ENCODE measurements around the gene NAALADL2. TPM values are rescaled to one million over a fixed set of nuclear protein-coding genes. Genes with fewer than 3 reads are reported as not detected.
"Not testable (repeated sequence)": the region's sequence is repeated elsewhere in the genome, so short reads cannot be mapped to it uniquely, and the experiment has no call there.

Gene NAALADL2
- polyA plus RNA-seq, 1 donor = 6.5 TPM

DNA sequence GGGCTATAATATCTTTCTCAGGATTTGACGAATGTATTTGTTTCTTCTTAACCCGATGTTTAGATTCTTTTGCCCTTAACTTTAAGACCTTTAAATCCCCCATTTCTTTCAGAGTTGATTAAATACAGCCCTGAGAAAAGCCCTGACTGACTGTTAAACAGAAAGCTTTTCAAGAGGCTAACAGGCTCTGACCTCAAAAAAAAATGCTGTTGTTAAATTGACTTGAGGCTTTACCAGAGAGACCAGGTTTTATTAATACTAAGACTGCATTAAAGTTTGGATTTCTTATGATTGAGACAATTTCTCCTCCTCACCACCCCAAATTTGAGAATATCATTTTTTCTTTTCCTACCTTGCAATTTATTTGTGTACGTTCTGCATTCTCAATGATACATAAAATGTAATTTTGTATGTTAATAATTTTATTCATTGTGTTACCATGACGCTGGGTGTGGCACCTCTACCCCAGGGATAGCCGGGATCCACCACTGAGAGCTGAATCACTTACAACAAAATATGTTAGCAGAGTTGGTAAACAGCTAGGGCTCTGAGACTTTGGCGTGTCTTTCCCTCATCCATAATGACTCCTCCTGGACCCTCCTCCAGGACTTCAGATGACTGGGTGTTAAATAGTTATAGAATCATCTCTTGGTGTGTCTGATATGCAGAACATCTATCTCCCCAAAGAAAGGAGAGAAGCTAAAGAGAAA lies 753.5 kb downstream of the NAALADL2 start:
- 44% methylated on average over 3 of the region's 6 CpGs for WGBS (ENCODE audit: insufficient coverage, low lambda C conversion rate)

DNA sequence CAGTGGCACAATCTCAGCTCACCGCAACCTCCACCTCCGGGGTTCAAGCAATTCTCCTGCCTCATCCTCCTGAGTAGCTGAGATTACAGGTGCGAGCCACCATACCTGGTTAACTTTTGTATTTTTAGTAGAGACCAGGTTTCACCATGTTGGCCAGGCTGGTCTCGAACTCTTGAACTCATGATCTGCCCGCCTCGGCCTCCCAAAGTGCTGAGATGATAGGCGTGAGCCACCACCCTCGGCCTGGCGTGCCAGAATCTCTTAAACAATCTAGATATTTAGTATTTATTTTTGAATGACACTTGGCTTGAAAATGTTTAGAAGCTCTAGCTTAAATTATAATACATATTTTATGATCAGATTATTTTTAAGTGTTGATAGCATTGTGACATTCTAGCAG lies 755.0 kb downstream of the NAALADL2 start:
- not testable (repeated sequence) for H3K9me3 ChIP-seq (ENCODE audit: control insufficient read depth, low read depth, low read length); H3K4me3 ChIP-seq (ENCODE audit: low read length); DNase-seq; H3K27ac ChIP-seq (ENCODE audit: low read length); H3K27me3 ChIP-seq (ENCODE audit: control insufficient read depth, insufficient read depth, low read length); H3K4me1 ChIP-seq (ENCODE audit: control insufficient read depth, insufficient read depth, low read length); H3K36me3 ChIP-seq (ENCODE audit: control insufficient read depth, insufficient read depth, low read length)
- WGBS (ENCODE audit: insufficient coverage, low lambda C conversion rate) = no CpG with 5 or more reads among the region's 9 CpGs

More for the DNA sequence above, 753.5 kb downstream of the NAALADL2 start:
- Histone ChIP-seq H3K4me3 (ENCODE audit: low read length) (no peak overlapping the region), H3K36me3 (ENCODE audit: control insufficient read depth, insufficient read depth, low read length) (no peaks in the 10 kb centered on the region), H3K9me3 (ENCODE audit: control insufficient read depth, low read depth, low read length) (no peaks in the 10 kb centered on the region), H3K4me1 (ENCODE audit: control insufficient read depth, insufficient read depth, low read length) (no peaks in the 10 kb centered on the region), H3K27ac (ENCODE audit: low read length) (no peak overlapping the region), H3K27me3 (ENCODE audit: control insufficient read depth, insufficient read depth, low read length) (no peaks in the 10 kb centered on the region)
- no peak for DNase-seq

DNA sequence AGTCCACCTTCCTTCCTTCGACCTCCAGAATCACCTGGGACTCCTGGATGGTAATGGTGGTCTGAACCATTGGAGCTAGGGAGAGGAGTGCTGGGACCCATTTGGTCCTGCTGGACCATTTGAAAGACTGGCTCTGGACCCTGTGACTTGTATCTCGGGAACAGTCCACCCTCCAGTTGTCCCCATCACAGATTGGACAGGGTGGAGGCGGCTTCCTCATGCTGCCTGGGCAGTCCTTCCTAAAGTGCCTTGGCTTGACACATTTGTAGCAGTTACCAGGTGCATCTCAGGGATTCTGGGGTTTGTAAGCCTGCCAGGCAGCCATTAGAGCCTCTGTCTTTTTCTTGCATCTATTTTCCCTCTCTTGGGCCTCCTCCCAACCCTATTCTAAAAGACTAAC lies 758.1 kb downstream of the NAALADL2 start:
- Histone ChIP-seq H3K27me3 (ENCODE audit: control insufficient read depth, insufficient read depth, low read length) (no peaks in the 10 kb centered on the region), H3K4me3 (ENCODE audit: low read length) (no peak overlapping the region), H3K36me3 (ENCODE audit: control insufficient read depth, insufficient read depth, low read length) (no peaks in the 10 kb centered on the region), H3K27ac (ENCODE audit: low read length) (no peak overlapping the region), H3K4me1 (ENCODE audit: control insufficient read depth, insufficient read depth, low read length) (no peaks in the 10 kb centered on the region), H3K9me3 (ENCODE audit: control insufficient read depth, low read depth, low read length) (no peaks in the 10 kb centered on the region)
- no CpG with 5 or more reads among the region's 3 CpGs for WGBS (ENCODE audit: insufficient coverage, low lambda C conversion rate)
- DNase-seq = no peak

DNA sequence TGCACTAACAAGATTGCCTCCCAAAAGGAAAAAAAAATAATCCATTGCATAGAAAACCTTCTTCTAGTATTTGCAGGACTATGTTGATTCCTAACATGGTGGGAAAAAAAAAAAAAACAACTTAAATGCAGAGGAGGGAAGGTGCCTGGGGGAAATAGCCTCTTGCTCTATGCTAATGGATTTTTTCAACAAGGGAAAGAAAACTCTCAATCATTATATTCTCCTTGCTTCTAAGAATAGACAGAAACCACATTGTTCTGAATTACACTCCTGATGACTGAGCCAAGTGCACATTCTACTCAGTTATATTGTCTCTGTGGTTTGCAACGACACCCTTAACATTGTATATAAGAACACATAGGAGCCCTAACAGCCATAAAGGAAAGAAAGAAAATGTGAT lies 760.2 kb downstream of the NAALADL2 start:
- Histone ChIP-seq H3K27me3 (ENCODE audit: control insufficient read depth, insufficient read depth, low read length) (no peaks in the 10 kb centered on the region), H3K36me3 (ENCODE audit: control insufficient read depth, insufficient read depth, low read length) (no peaks in the 10 kb centered on the region), H3K9me3 (ENCODE audit: control insufficient read depth, low read depth, low read length) (no peaks in the 10 kb centered on the region), H3K27ac (ENCODE audit: low read length) (no peak overlapping the region), H3K4me1 (ENCODE audit: control insufficient read depth, insufficient read depth, low read length) (no peaks in the 10 kb centered on the region), H3K4me3 (ENCODE audit: low read length) (no peak overlapping the region)
- WGBS (ENCODE audit: insufficient coverage, low lambda C conversion rate) = no CpG with 5 or more reads among the region's 1 CpG
- DNase-seq = no peak

DNA sequence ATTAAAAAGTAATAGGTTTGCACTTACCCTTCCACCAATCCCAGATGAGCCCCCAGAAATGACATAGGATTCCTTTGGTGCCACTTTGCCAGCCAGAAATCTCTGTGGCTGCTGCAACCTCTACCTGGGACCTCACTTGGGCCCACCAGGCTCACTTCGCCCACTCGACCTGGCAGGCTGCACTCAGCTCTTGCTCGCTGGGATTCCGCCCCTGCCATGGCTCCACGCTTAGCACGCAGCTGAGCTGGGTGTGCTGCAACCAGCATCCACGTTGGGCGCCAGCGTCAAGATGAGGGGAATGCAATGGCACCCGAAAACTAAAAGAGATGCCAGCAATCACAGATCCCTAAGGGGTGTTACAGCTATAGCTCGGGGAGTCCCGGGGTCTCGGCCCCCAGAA lies 761.0 kb downstream of the NAALADL2 start:
- no CpG with 5 or more reads among the region's 13 CpGs for WGBS (ENCODE audit: insufficient coverage, low lambda C conversion rate)
- Histone ChIP-seq H3K4me1 (ENCODE audit: control insufficient read depth, insufficient read depth, low read length) (no peaks in the 10 kb centered on the region), H3K36me3 (ENCODE audit: control insufficient read depth, insufficient read depth, low read length) (no peaks in the 10 kb centered on the region), H3K9me3 (ENCODE audit: control insufficient read depth, low read depth, low read length) (no peaks in the 10 kb centered on the region), H3K4me3 (ENCODE audit: low read length) (no peak overlapping the region), H3K27ac (ENCODE audit: low read length) (no peak overlapping the region), H3K27me3 (ENCODE audit: control insufficient read depth, insufficient read depth, low read length) (no peaks in the 10 kb centered on the region)
- no peak for DNase-seq

DNA sequence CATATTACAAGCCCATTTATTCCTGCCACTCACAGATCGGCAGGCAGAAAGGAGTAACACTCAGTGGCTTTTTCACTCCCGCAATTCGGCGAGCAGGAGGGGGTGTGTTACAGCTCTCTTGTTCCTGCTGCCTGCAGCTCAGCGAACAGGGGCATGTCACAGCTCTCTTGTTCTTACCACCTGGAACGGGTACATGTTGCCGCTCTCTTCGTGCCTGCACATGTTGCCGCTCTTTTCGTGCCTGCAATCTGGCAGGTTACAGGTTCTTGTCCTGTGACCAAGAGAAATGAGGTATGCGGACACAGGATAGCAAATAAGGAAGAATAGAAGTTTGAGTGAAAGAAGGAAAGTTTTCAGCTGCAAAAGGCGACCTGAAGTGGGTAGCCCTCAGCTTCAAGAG lies 761.4 kb downstream of the NAALADL2 start:
- H3K36me3 ChIP-seq (ENCODE audit: control insufficient read depth, insufficient read depth, low read length) = no peaks in the 10 kb centered on the region
- H3K9me3 ChIP-seq (ENCODE audit: control insufficient read depth, low read depth, low read length) = no peaks in the 10 kb centered on the region
- H3K27me3 ChIP-seq (ENCODE audit: control insufficient read depth, insufficient read depth, low read length) = no peaks in the 10 kb centered on the region
- WGBS (ENCODE audit: insufficient coverage, low lambda C conversion rate) = no CpG with 5 or more reads among the region's 12 CpGs
- DNase-seq = no peak
- H3K4me1 ChIP-seq (ENCODE audit: control insufficient read depth, insufficient read depth, low read length) = no peaks in the 10 kb centered on the region
- H3K4me3 ChIP-seq (ENCODE audit: low read length) = no peak overlapping the region
- H3K27ac ChIP-seq (ENCODE audit: low read length) = no peak overlapping the region

DNA sequence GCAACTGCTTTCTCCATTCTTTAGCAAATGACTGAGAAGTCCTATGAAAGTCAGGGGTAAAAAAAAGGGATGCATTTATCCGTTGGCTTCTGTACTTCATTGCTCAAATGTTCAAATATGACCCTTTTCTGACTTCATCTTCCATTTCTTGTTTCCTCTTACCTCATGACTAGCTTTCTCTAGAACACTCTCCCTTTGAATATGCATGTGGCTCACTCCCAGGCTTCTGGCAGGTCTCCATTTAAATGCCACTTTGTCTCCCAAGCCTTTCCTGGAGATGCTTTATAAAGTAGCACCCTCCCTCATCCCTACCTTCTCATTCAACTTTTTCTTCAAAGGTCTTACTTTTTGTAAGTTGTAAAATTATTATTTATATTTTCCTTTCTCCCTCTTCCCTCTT lies 781.8 kb downstream of the NAALADL2 start:
- H3K27ac ChIP-seq (ENCODE audit: low read length) = no peak overlapping the region
- H3K9me3 ChIP-seq (ENCODE audit: control insufficient read depth, low read depth, low read length) = no peaks in the 10 kb centered on the region
- no peak for DNase-seq
- no peaks in the 10 kb centered on the region for H3K4me1 ChIP-seq (ENCODE audit: control insufficient read depth, insufficient read depth, low read length)
- no peaks in the 10 kb centered on the region for H3K36me3 ChIP-seq (ENCODE audit: control insufficient read depth, insufficient read depth, low read length)
- no peak overlapping the region for H3K4me3 ChIP-seq (ENCODE audit: low read length)
- WGBS (ENCODE audit: insufficient coverage, low lambda C conversion rate) = no CpG with 5 or more reads among the region's 1 CpG
- H3K27me3 ChIP-seq (ENCODE audit: control insufficient read depth, insufficient read depth, low read length) = no peaks in the 10 kb centered on the region

DNA sequence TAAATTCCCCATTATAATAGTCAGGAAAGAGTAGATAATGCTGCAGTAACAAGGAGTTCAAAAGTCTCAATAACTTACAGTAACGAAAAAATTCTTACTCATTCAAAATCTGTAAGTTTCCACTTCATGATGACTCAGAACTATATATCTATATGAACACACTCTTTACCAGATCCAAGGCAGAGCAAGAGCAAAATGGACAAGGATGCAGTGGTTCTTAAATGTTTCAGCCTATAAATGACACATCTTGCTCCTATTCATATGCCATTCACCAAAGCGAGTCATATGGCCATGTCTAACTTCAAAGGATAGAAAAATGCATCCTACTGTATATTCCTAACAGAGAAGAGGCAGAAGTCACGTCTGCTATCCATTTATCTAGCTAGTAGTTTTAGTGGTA lies 787.7 kb downstream of the NAALADL2 start:
- Histone ChIP-seq H3K27me3 (ENCODE audit: control insufficient read depth, insufficient read depth, low read length) (no peaks in the 10 kb centered on the region), H3K4me1 (ENCODE audit: control insufficient read depth, insufficient read depth, low read length) (no peaks in the 10 kb centered on the region)
- 100% methylated on average over 1 of the region's 3 CpGs for WGBS (ENCODE audit: insufficient coverage, low lambda C conversion rate)

DNA sequence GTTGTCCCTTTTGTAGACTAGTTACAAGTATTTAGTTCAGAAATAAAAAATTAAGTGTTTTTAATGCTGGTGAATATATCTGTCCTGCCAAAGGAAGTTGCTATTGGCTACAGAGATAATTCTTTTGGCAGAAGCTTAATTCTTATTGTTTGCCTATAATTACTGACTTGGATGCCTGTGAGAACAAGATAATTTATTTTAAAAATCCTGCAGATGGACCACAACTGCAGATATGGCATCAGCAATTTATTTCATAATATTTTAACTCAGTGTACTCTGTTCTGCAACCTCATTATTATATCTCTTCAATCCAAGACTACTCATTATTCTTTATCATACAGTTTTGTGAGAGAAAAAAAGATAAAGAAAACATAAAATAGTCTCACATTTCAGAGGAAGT lies 789.8 kb downstream of the NAALADL2 start:
- Histone ChIP-seq H3K9me3 (ENCODE audit: control insufficient read depth, low read depth, low read length) (no peaks in the 10 kb centered on the region), H3K27me3 (ENCODE audit: control insufficient read depth, insufficient read depth, low read length) (no peaks in the 10 kb centered on the region), H3K4me1 (ENCODE audit: control insufficient read depth, insufficient read depth, low read length) (no peaks in the 10 kb centered on the region), H3K27ac (ENCODE audit: low read length) (no peak overlapping the region), H3K4me3 (ENCODE audit: low read length) (no peak overlapping the region), H3K36me3 (ENCODE audit: control insufficient read depth, insufficient read depth, low read length) (no peaks in the 10 kb centered on the region)
- DNase-seq = no peak

More for the DNA sequence above, 787.7 kb downstream of the NAALADL2 start:
- H3K27ac ChIP-seq (ENCODE audit: low read length) = no peak overlapping the region
- no peak overlapping the region for H3K4me3 ChIP-seq (ENCODE audit: low read length)
- H3K9me3 ChIP-seq (ENCODE audit: control insufficient read depth, low read depth, low read length) = no peaks in the 10 kb centered on the region
- no peaks in the 10 kb centered on the region for H3K36me3 ChIP-seq (ENCODE audit: control insufficient read depth, insufficient read depth, low read length)
- no peak for DNase-seq

DNA sequence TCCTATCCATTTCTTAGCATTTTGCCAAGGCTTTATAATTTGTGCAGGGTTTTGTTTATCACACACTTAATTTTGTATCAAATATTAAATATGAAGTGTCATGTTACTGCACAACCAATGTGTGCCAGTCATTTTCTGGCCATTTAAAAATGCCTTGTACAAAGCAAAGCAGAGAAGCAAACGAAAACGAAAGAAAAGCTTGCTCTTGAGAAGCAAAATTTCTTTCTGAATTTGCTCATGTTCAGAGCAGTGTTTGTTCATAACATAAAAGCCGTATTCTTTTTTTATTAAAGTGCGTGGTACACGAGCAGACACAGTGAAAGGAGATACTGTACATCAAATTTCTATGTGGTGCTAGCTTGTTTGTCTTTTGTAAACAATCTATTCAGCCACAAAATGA lies 792.6 kb downstream of the NAALADL2 start:
- Histone ChIP-seq H3K4me1 (ENCODE audit: control insufficient read depth, insufficient read depth, low read length) (no peaks in the 10 kb centered on the region), H3K4me3 (ENCODE audit: low read length) (no peak overlapping the region), H3K9me3 (ENCODE audit: control insufficient read depth, low read depth, low read length) (no peaks in the 10 kb centered on the region), H3K27me3 (ENCODE audit: control insufficient read depth, insufficient read depth, low read length) (no peaks in the 10 kb centered on the region), H3K27ac (ENCODE audit: low read length) (no peak overlapping the region), H3K36me3 (ENCODE audit: control insufficient read depth, insufficient read depth, low read length) (no peaks in the 10 kb centered on the region)
- 63% methylated on average over 2 of the region's 5 CpGs for WGBS (ENCODE audit: insufficient coverage, low lambda C conversion rate)
- DNase-seq = no peak

DNA sequence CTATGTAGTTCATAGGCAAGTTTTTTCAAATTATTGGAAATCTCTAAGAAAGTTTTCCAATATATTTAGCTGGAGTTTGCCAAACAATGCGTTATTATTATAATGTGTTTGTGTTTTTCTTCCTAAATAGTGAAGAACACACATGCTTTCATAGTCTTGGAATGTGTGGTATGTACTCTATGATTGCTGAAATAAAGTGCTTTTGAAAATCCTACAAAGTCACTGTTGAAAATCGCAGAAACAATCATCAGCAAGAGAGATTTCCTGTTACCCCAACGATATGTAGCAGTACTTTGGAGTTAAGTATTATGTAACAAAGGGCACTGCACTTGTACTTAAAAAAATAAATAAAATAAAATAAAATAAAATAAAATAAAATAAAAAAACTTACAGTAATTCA lies 796.2 kb downstream of the NAALADL2 start:
- H3K4me3 ChIP-seq (ENCODE audit: low read length) = no peak overlapping the region
- H3K27ac ChIP-seq (ENCODE audit: low read length) = no peak overlapping the region
- H3K4me1 ChIP-seq (ENCODE audit: control insufficient read depth, insufficient read depth, low read length) = no peaks in the 10 kb centered on the region
- H3K27me3 ChIP-seq (ENCODE audit: control insufficient read depth, insufficient read depth, low read length) = no peaks in the 10 kb centered on the region
- no peaks in the 10 kb centered on the region for H3K9me3 ChIP-seq (ENCODE audit: control insufficient read depth, low read depth, low read length)
- 71% methylated on average over 1 of the region's 3 CpGs for WGBS (ENCODE audit: insufficient coverage, low lambda C conversion rate)
- no peak for DNase-seq
- no peaks in the 10 kb centered on the region for H3K36me3 ChIP-seq (ENCODE audit: control insufficient read depth, insufficient read depth, low read length)

Measured in large intestine (tissue), 3 donors.